ENCODE results near the gene NUB1.

NUB1 gene

DNA sequence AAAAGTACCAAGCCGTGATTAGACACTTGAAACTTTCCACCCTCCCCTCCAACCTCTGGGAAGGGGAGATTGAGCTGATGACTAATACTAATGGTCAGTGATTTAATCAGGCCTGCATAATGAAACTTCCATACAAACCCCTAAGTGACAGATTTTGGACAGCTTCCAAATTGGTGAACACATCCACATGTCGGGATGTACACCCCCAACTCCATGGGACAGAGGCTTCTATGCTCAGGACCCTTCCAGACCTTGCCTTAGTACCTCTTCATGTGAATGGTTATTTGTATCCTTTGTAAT lies 4.8 kb downstream of the NUB1 start:
- no peak for TF ChIP-seq GATA3 (IDR thresholded peaks at IDR 0.05; ENCODE audit: low read depth, low read length)
- no peak for TF ChIP-seq GATA2 (IDR thresholded peaks at IDR 0.05; ENCODE audit: low read depth, low read length)

DNA sequence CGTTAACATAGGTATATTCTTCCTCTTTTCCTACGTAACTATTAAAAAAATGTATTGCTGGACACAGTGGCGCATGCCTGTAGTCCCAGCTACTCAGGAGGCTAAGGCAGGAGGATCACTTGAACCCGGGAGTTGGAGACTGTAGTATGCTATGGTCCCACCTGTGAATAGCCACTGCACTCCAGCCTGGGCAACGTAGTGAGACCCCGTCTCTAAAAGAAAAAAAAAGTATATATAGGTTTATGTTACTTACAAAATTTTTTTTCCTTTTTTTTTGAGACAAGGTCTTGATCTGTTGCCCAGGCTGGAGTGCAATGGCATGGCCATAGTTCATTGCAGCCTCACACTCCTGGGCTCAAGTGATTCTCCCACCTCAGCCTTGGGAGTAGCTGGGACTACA lies 5.6 kb downstream of the NUB1 start:
- TF ChIP-seq GATA2 (IDR thresholded peaks at IDR 0.05; ENCODE audit: low read depth, low read length): no peak
- no peak for TF ChIP-seq GATA3 (IDR thresholded peaks at IDR 0.05; ENCODE audit: low read depth, low read length)

DNA sequence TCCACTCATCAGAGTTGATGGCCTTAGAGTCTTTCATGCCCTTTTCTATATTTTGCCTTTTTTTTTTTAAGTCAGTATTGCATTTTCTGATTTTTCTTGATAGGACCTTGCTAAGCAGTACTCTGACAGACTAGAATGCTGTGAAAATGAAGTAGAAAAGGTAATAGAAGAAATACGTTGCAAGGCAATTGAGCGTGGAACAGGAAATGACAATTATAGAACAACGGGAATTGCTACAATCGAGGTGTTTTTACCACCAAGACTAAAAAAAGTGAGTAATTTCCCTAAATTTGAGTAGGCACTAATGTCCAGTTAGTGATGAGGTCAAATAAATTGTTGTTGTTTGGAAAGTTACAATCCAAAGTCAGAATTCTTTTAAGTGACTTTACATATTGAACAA lies 7.4 kb downstream of the NUB1 start:
- TF ChIP-seq GATA2 (IDR thresholded peaks at IDR 0.05; ENCODE audit: low read depth, low read length) (no peak), GATA3 (IDR thresholded peaks at IDR 0.05; ENCODE audit: low read depth, low read length) (no peak)

DNA sequence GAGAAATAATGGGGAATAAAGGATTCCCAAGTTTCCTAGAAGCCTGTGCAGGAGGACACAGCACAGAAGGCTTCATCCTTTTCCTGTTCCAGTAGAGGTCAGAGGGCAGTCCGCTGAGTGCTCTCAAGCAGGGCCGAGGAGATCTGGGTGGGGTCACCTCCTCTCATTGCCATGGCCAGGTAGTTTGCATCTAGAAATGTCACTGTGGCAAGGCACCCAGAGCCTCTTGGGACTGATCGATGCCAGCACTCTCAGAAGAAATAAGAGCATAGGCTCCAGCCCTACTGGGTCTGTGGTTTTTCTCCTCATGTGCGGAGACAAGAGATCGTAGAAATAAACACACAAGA lies 7.9 kb downstream of the NUB1 start:
- no peak for TF ChIP-seq GATA2 (IDR thresholded peaks at IDR 0.05; ENCODE audit: low read depth, low read length)
- no peak for TF ChIP-seq GATA3 (IDR thresholded peaks at IDR 0.05; ENCODE audit: low read depth, low read length)

DNA sequence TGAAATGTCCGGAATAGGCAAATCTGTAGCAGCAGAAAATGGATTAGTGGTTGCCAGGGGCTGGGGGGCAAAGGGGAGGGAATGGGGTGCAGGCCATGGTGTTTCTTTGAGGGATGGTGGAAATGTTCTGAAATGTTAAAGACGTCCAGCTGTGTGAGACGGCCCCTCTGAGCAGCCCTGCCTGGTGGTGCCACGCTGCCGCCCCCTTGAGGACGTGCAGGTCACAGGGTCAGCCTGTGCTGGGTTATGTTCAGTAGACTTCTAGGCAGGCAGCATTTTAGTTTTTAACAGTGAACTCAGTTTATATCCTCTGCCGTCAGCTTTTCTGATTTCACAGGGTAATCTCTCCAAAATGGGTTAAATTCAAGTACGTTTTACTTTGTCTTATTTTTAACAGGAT lies 9.4 kb downstream of the NUB1 start:
- TF ChIP-seq GATA2 (IDR thresholded peaks at IDR 0.05; ENCODE audit: low read depth, low read length): no peak
- TF ChIP-seq GATA3 (IDR thresholded peaks at IDR 0.05; ENCODE audit: low read depth, low read length): no peak

DNA sequence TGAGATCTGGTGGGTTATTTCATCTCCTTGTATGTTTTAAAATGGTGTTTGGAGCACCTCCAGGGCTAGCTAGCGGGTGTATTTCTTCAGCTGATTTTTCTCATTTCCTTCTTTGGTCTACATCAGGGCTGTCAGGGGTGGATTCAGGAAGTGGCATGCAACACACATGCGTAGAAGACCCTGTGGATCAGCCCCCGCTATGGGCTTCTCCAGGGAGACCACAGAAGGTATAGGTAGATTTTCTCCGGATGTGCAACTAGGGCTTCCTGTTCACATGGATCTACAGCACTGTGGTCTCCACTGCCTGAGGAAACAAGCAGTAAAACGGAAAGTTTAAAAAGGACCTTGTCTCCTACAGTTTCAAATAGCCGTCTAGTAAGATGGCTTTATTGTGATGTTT lies 10.4 kb downstream of the NUB1 start:
- no peak for TF ChIP-seq GATA3 (IDR thresholded peaks at IDR 0.05; ENCODE audit: low read depth, low read length)
- no peak for TF ChIP-seq GATA2 (IDR thresholded peaks at IDR 0.05; ENCODE audit: low read depth, low read length)

DNA sequence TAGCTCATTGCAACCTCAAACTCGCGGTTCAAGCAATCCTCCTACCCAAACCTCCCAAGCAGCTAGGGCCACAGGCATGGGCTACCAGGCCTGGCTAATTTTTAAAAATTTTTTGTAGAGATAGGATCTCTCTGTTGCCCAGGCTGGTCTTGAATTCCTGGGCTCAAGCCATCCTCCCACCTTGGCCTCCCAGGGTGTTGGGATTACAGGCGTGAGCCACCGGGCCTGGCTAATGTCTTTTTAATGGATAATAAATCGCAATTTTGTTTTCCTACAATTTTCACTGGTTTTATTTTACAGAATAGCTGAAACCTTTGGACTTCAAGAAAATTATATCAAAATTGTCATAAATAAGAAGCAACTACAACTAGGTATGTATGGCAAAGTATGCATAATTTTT lies 10.9 kb downstream of the NUB1 start:
- no peak for TF ChIP-seq GATA3 (IDR thresholded peaks at IDR 0.05; ENCODE audit: low read depth, low read length)
- no peak for TF ChIP-seq GATA2 (IDR thresholded peaks at IDR 0.05; ENCODE audit: low read depth, low read length)

DNA sequence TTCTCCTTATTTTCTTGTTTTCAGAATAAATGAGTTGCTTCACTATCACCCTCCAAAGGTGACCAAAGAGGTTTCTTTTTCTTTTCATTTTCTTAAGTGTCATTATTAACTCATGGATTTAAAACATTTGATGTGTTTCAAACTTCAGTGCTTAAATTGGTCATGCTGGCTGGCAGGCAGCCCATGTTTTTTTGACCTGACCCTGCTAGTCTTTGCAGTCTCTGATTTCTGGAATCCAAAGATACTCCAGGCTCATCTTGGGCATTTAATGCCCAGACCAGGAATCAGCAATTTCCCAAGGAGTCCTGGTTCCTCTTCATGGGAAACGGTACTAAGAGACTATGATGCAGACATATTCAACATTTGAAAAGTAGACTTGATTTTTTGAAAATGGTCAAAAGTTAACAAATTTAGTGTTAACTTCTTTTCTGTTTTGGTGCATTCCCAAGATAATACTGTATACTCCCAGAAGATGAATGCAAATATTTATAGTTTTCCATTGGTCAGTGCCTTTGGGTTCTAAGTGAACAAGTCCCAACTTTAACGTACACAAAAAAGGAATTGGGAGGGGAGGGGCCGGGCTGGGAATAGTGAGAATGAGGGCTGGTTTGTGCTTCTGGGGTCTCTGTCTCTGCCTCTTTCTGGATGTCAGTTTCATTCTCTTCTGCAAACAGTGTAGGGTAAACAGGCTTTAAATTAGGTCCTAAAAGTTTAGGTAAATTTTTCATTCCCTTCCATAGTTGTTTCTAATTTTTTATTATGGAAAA lies 19.8 kb downstream of the NUB1 start:
- no peak for TF ChIP-seq GATA2 (IDR thresholded peaks at IDR 0.05; ENCODE audit: low read depth, low read length)

DNA sequence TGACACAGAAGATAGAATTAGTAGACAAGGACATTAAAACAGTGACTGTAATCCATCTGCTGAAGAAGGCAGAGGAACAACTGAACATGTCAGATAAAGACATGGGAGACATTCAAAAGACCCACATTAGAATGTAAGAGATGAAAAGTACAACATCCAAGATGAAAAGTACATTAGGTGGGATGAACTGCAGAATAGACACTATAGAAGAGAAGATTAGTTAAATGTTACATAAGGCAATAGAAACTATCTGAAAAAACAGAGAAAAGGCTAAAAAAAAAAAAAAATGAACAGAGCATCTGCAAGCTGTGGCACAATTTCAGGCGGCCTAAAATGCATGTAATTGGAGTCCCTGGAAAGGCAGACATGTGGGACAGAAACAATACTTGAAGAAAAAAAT lies 21.6 kb downstream of the NUB1 start:
- TF ChIP-seq GATA3 (IDR thresholded peaks at IDR 0.05; ENCODE audit: low read depth, low read length) (no peak), GATA2 (IDR thresholded peaks at IDR 0.05; ENCODE audit: low read depth, low read length) (no peak)

DNA sequence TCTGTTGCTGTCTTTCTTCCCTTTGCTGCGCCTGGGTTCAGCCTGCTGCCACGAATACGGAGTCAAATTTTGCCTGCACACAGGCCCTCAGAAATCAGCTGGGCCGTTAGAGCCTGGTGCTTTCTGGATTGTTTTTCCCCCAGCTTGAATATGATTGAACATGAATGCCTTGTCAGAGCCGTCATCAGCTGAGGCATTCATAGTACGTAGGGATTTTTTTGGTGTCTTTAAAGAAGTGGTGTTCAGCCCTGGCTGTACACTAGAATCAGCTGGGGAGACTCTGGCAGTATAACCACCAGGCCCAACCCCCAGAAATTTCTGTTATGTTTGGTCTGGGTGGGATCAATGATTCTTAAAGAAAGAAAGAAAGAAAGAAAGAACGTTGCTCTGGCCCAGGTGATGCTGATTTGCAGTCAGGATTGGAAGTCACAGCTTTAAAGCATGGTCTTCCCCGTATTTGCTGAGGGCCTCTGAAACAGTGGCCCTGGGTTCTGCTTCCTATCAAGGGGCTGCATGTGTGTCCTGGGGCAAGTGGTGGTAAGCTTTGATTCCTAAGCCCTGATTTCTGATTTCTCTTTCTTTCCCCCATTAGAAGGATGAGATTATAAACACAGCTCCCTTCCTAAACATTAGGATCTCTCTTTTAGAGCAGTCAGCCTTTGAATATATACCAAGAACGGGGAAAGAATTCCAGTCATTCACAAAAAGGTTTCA lies 24.7 kb downstream of the NUB1 start:
- TF ChIP-seq GATA3 (IDR thresholded peaks at IDR 0.05; ENCODE audit: low read depth, low read length) (no peak), GATA2 (IDR thresholded peaks at IDR 0.05; ENCODE audit: low read depth, low read length) (no peak)

DNA sequence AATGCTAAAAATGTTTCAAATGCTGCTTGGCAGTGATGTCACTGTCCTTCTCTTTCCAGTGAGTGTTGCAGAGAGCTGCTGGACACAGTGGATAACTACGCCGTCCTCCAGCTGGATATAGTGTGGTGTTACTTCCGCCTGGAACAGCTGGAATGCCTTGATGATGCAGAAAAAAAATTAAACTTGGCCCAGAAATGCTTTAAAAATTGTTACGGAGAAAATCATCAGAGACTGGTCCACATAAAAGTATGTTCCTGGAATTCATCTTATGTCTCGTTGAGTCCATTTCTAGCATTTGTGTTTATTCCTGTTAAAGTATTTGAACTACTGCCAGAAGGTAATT lies 25.2 kb downstream of the NUB1 start:
- TF ChIP-seq GATA3 (IDR thresholded peaks at IDR 0.05; ENCODE audit: low read depth, low read length) (no peak), GATA2 (IDR thresholded peaks at IDR 0.05; ENCODE audit: low read depth, low read length) (no peak)

DNA sequence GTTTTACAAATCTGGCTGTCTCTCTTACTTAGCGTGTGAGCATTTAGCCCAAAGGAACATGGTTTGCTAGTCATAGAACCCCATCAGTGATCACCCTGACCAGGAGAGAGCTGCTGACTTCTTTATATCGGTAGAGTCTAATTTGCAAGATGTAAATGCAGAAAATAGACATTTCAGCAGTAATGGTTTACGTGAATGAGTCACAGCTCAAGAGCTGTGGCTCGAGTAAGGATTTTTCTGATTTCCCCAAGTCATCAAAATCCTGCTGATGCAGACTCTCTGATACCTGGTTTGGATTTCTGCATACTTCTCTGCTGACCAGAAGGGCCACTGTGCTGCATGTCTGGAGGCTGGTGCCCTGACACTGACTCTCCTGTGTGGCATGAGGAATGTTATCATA lies 25.7 kb downstream of the NUB1 start:
- TF ChIP-seq GATA2 (IDR thresholded peaks at IDR 0.05; ENCODE audit: low read depth, low read length) (no peak), GATA3 (IDR thresholded peaks at IDR 0.05; ENCODE audit: low read depth, low read length) (no peak)

DNA sequence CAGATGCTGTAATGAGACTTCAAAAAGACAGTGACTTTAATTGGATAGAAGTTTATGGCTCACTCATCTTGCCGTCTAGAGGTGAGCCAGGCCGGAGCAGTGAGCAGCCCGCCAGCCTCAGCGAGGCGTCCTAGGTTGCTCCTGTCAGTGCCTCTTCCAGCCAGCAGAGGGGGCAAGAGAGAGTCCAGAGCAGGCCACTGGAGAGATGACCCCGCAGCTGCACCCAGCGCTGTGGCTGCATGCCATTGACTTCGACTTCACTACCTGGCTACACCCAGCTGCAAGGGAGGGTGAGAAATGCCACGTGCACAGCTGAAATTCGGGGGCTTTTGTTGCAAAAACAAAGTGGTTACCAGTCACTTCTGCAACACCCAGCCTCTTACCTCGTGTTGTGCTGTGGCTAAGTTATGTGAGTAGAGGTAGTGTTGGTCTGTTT lies 26.5 kb downstream of the NUB1 start:
- TF ChIP-seq GATA3 (IDR thresholded peaks at IDR 0.05; ENCODE audit: low read depth, low read length) (no peak), GATA2 (IDR thresholded peaks at IDR 0.05; ENCODE audit: low read depth, low read length) (no peak)

DNA sequence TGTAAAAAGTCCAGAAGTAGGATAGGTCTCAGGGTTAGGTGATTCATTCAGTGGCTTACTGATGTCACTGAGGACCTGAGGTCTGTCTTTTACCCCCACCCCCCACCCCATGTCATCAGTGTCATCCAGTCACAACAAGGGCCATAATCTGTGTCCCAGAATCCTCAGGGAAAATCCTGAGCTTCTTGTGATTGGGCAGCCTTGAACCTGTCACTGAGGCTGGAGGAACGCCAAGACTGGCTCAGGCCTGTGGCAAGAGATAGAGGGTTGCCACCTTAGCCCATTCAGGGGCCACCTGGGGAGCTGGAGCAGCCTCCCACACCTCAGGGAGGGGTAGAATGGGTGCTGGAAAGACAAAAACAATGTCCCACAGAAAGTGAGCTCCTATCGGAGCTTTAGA lies 29.7 kb downstream of the NUB1 start:
- TF ChIP-seq GATA3 (IDR thresholded peaks at IDR 0.05; ENCODE audit: low read depth, low read length): no peak

DNA sequence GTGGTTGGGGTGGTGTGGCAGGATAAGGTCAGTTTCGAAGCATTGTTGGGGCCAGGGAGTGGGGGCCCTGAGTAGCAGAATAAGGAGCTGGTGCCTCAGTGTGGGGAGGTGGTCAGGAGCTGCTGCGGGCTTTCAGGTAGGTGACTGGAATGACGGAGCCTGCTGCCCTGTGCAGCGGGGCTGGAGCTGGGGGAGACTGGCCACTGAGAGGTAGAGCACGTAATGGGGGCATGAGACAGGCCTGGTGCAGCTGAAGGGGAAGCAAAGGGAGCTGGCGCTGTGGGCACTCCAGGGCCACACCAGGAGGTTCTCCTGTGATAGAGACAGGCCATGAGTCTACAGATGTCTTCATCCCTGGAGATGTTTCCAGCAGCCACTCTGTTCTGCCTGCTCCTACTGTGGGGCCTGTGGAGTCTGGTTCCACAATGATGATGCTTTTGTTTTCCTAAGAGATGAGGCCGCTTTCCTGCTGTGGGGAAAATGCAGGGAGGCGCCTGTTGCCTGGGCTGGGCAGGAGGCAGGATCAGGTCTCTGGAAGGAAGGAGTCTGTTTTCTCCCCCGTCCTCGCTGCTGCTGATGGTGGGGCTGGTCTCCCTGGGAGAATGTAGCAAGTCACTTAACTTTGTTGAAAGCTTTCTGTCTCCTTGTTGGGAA lies 31.1 kb downstream of the NUB1 start:
- TF ChIP-seq GATA3 (IDR thresholded peaks at IDR 0.05; ENCODE audit: low read depth, low read length): no peak
- no peak for TF ChIP-seq GATA2 (IDR thresholded peaks at IDR 0.05; ENCODE audit: low read depth, low read length)
